Pancreas (tissue), 10 donors: Measurements from ENCODE around the gene SMARCAD1. TPM values are rescaled to one million over a fixed set of nuclear protein-coding genes. Genes with fewer than 3 reads are reported as not detected.

Experiments
- ATAC-seq, 4 donors: fragments of 200-7000 bp; cut with Tn5 transposase; one replicate each; pipeline versions ENCODE4 v1.8.0 to v1.9.1; 2020; ENCODE audit warnings: mild to moderate bottlenecking in 4 of 4, moderate library complexity in 4 of 4
- DNase-seq, 6 donors: peaks; one replicate each; pipeline ENCODE4 v3.0.0-alpha.2; 2020
- FAIRE-seq: peaks from 2 replicates; lab custom pipeline; 2012; peaks lifted over from hg19 to GRCh38; lab: Jason Lieb, UNC
- H3K27ac ChIP-seq, 4 donors: fragments of 200-600 bp; sonication (generic); 1 replicate in 3 of 4; 2 replicates in 1 of 4; pipeline versions ENCODE4 v1.5.0 to v1.8.0; 2020
- H3K27me3 ChIP-seq, 4 donors: fragments of 200-600 bp; one replicate each; pipeline ENCODE4 v1.8.0; 2021
- H3K36me3 ChIP-seq, 3 donors: fragments of 200-600 bp; sonication (generic) in 1 of 3; one replicate each; pipeline versions ENCODE4 v1.5.0 to v1.8.0; 2020 to 2021
- H3K4me1 ChIP-seq, 3 donors: fragments of 200-600 bp; one replicate each; pipeline ENCODE4 v1.8.0; 2021
- H3K4me3 ChIP-seq, 4 donors: fragments of 200-600 bp; sonication (generic) in 2 of 4; one replicate each; pipeline versions ENCODE4 v1.5.0 to v1.8.0; 2020 to 2021
- H3K9me3 ChIP-seq, 4 donors: fragments of 200-600 bp; one replicate each; pipeline ENCODE4 v1.8.0; 2021
- WGBS, 2 donors: extraction: QIAGEN DNeasy Blood & Tissue Kit; methylation state at CpG; one replicate each; pipeline ENCODE4 v1.1.7; 2013; 5-methylcytosine and 5-hydroxymethylcytosine counted together
- intact Hi-C, 3 donors: fragments of 100-400 bp; cut with DNase I; formaldehyde crosslinking; loops; one replicate each; pipeline versions ENCODE4 v1.11.1 to v1.14.2; 2022
- polyA plus RNA-seq, 2 donors: library from polyadenylated mRNA; stranded (reverse); fragments of 200-250 nt; gene quantifications; one replicate each; pipeline ENCODE4 v1.2.3, GENCODE V29; 2013
- total RNA-seq, 6 donors: library from RNA; stranded (reverse); fragmentation: NEBNext Ultra II Directional in 4 of 6; extraction: Animal tissue kit (Norgen Biotek cat#: 25700) in 4 of 6; gene quantifications; one replicate each; pipeline versions ENCODE4 v1.2.1 to v1.2.4, GENCODE V29; 2021 to 2023
- TF ChIP-seq, protein P1 (sequence below), 4 donors: fragments of 200-600 bp; sonication (generic) in 3 of 4; IDR thresholded peaks; one replicate each; pipeline versions ENCODE4 v1.5.0 to v1.8.0; 2021; ENCODE audit warnings: antibody characterized with exemption in 4 of 4
- donor health status: healthy with polysubstance abuse.
- donor health status: DM: no; HTN: no; CAD: no; lungs with moderate emphysema.
- donor health status: DM: no; HTN: no; CAD: no.
- donor health status: control.
- donor health status: control.
- donor health status: Bipolar disorder and iron deficiency.
- donor health status: DM: yes; HTN: yes; CAD: no.
- donor health status: DM: no; HTN: no; CAD: no.
- donor health status: DM: no; HTN: no; CAD: no.
- donor health status: DM: yes; HTN: yes; CAD: no.

Gene SMARCAD1
- total and polyA plus RNA-seq, 8 donors = 4.9 to 14.1 (median 9.2) TPM

DNA sequence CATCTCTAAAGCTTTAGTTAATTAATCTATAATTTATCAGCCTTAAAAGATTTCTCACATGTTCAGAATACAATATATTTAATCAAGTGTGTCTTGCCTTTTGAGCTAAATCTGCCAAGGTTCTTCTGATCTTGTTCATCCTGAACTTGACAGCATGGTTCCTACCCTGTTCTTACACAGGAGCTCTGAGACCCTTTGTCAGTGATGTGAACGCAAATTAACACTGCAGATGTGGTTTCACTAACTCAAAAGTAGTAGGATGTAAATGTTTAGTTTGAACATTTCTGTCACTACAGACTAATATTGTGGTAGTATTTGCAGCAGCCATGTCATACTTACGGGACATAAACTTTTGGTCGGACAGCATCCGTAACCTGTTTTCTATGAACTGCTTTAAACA, 59.4 kb downstream of the SMARCAD1 start:
- no peak for DNase-seq
- Histone ChIP-seq H3K27me3 (no peaks in the 10 kb centered on the region), H3K9me3 (no peaks in the 10 kb centered on the region), H3K4me3 (no peak overlapping the region), H3K27ac (no peak overlapping the region), H3K36me3 (peaks cover 0 to 15% (median 0%) of the 10 kb centered on the region in 3 donors), H3K4me1 (no peaks in the 10 kb centered on the region)
- no peak for FAIRE-seq
- no peak for ATAC-seq
- 95 to 97% methylated on average over 4 of the region's 4 CpGs for WGBS, 2 donors
- intact Hi-C loops = no loop called here
- TF ChIP-seq, protein P1, sequence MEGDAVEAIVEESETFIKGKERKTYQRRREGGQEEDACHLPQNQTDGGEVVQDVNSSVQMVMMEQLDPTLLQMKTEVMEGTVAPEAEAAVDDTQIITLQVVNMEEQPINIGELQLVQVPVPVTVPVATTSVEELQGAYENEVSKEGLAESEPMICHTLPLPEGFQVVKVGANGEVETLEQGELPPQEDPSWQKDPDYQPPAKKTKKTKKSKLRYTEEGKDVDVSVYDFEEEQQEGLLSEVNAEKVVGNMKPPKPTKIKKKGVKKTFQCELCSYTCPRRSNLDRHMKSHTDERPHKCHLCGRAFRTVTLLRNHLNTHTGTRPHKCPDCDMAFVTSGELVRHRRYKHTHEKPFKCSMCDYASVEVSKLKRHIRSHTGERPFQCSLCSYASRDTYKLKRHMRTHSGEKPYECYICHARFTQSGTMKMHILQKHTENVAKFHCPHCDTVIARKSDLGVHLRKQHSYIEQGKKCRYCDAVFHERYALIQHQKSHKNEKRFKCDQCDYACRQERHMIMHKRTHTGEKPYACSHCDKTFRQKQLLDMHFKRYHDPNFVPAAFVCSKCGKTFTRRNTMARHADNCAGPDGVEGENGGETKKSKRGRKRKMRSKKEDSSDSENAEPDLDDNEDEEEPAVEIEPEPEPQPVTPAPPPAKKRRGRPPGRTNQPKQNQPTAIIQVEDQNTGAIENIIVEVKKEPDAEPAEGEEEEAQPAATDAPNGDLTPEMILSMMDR (IDR thresholded peaks at IDR 0.05) = no peak

DNA sequence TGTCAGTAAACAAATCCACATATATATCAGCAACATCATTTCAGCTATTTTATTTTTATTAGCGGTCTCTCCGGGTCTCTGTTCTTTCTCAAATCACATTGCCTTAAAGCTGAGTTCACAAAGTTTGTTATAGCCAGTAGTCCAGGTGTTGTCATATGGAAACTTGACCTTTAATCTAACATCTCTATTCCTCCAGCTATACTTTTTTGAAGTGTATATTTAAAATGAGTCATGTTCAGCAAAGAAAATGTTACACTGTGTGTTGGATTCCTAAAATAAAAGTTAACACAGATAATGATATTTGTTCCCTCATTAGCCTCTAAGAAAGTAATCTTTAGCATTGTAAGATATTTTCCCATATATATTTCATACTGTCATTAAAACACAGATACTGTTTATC, 63.6 kb downstream of the SMARCAD1 start:
- TF ChIP-seq, protein P1 (IDR thresholded peaks at IDR 0.05) = no peak
- peaks cover 0 to 20% (median 0%) of the 10 kb centered on the region in 3 donors for H3K36me3 ChIP-seq
- WGBS, 2 donors = 42 to 85% methylated on average over 2 of the region's 2 CpGs
- ATAC-seq = no peak
- no peak overlapping the region for H3K4me3 ChIP-seq
- no peak for DNase-seq
- H3K4me1 ChIP-seq = no peaks in the 10 kb centered on the region
- H3K27ac ChIP-seq = no peak overlapping the region
- FAIRE-seq = no peak
- no peaks in the 10 kb centered on the region for H3K27me3 ChIP-seq
- peaks cover 0 to 3% (median 0%) of the 10 kb centered on the region in 4 donors for H3K9me3 ChIP-seq
- intact Hi-C loops = no loop called here

DNA sequence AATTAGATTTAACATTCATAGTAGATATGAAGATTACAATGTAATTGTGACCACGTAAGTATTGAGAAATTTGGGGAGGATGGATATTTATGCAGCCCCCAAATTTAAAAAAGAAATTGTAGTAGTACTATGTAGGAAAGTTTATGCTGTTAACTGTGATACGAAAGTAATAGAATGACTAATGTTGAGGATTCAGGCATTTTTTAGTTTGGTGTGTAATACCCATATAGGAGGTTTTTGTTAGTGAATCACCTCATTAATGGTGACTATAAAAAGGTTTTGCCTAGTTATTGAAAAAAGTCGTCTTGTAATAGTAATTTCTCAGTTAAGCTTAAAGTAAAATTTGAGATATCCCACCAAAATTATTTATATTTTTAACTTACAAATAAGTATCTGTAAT, 67.2 kb downstream of the SMARCAD1 start:
- WGBS, 2 donors = 94% methylated on average over 3 of the region's 3 CpGs
- peaks cover 0 to 3% (median 0%) of the 10 kb centered on the region in 4 donors for H3K9me3 ChIP-seq
- no peak for FAIRE-seq
- H3K4me1 ChIP-seq = no peaks in the 10 kb centered on the region
- intact Hi-C loops = no loop called here
- H3K4me3 ChIP-seq = no peak overlapping the region
- TF ChIP-seq, protein P1 (IDR thresholded peaks at IDR 0.05) = no peak
- H3K36me3 ChIP-seq = peaks cover 6 to 33% (median 13%) of the 10 kb centered on the region in 3 donors
- DNase-seq = no peak
- no peak overlapping the region for H3K27ac ChIP-seq
- ATAC-seq = no peak
- no peaks in the 10 kb centered on the region for H3K27me3 ChIP-seq

DNA sequence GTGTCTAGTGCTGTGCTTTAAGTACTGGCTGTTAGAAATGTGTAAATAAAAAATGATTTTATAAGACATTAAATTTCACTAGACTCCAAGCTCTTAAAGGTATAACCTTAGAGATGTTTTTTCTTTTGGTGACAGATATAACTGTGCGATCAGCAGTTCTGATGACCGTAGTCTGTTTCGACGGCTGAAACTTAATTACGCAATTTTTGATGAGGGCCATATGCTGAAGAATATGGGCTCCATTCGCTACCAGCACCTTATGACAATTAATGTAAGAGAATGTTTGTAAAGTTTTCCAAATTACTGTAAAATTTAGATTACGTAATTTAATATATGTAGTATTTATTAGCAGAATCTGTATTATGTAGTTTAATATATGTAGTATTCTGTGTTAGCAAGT, 68.5 kb downstream of the SMARCAD1 start:
- Histone ChIP-seq H3K36me3 (peaks cover 11 to 34% (median 15%) of the 10 kb centered on the region in 3 donors), H3K9me3 (peaks cover 0 to 3% (median 0%) of the 10 kb centered on the region in 4 donors), H3K4me3 (no peak overlapping the region), H3K27me3 (no peaks in the 10 kb centered on the region), H3K27ac (no peak overlapping the region), H3K4me1 (no peaks in the 10 kb centered on the region)
- FAIRE-seq (no peak), DNase-seq (no peak), ATAC-seq (no peak)
- TF ChIP-seq, protein P1 (IDR thresholded peaks at IDR 0.05) = no peak
- 96 to 97% methylated on average over 7 of the region's 7 CpGs for whole genome bisulfite sequencing, 2 donors
- intact Hi-C loops = no loop called here

DNA sequence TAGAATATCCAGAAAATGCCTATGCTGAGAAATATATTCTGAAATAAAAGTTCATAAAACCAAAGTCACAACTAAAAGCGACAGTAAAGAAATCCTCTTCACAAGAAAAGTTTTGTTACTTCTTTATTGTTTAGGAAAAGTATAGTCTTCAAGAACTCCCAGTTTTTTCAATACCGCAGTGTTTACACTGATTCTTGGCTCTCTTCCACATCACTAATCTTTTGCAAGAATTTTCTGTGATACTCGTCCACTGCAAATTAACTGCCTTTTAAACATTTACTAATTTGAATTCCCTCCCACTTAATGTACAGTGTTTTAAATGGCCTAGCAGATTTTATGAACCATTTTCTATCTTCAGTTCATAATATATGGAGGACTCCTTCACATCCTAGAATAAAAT, 69.9 kb downstream of the SMARCAD1 start:
- Histone ChIP-seq H3K4me3 (no peak overlapping the region), H3K36me3 (peaks cover 11 to 35% (median 16%) of the 10 kb centered on the region in 3 donors), H3K4me1 (no peaks in the 10 kb centered on the region), H3K27me3 (no peaks in the 10 kb centered on the region), H3K9me3 (peaks cover 0 to 3% (median 0%) of the 10 kb centered on the region in 4 donors), H3K27ac (no peak overlapping the region)
- DNase-seq (no peak), FAIRE-seq (no peak), ATAC-seq (no peak)
- TF ChIP-seq, protein P1 (IDR thresholded peaks at IDR 0.05) = no peak
- 41 to 51% methylated on average over 3 of the region's 3 CpGs for WGBS, 2 donors
- intact Hi-C loops = no loop called here
